D721Med (cell line): Measurements from ENCODE around the gene OTOA.

Source experiments
- DNase-seq: peaks from one replicate; pipeline ENCODE4 v3.0.0; 2011; ENCODE audit warnings: low spot score; ENCODE audit not compliant: insufficient read length
- FAIRE-seq: peaks from 2 replicates; lab custom pipeline; 2011; peaks lifted over from hg19 to GRCh38; lab: Jason Lieb, UNC
- TF ChIP-seq, protein P1 (sequence below): IDR thresholded peaks from 2 replicates; pipeline ENCODE4 v1.5.1; 2012; ENCODE audit warnings: mild to moderate bottlenecking, control low read depth; ENCODE audit not compliant: insufficient read depth; ENCODE audit errors: missing control alignments

The OTOA gene

DNA sequence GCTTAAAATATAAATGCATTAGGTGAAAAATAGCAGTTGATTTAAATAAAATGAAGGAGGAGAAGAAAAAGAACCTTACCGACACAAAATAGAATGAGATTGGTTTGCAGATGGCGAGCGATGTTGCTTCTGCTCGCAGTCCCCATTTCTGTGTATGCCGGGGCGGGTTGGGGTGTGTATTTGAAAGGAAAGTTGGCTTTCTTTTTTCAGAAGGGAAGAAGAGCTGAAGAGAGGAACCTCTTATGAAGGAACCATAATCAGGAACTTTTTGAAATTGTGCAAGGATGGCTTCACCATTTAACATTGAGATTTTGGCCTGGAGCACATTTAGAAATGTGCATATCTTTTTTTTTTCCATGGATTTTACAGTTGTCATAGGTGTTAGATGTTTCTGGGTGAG lies 11.3 kb upstream of the OTOA start, which contains the start of gene IGSF6:
Gene IGSF6, minus strand, starts transcription at position 156 of the 400 bp plus-strand sequence. Its CDS starts 10 bp downstream, at position 146.
- FAIRE-seq (no peak), DNase-seq (no peak)
- TF ChIP-seq, protein P1, sequence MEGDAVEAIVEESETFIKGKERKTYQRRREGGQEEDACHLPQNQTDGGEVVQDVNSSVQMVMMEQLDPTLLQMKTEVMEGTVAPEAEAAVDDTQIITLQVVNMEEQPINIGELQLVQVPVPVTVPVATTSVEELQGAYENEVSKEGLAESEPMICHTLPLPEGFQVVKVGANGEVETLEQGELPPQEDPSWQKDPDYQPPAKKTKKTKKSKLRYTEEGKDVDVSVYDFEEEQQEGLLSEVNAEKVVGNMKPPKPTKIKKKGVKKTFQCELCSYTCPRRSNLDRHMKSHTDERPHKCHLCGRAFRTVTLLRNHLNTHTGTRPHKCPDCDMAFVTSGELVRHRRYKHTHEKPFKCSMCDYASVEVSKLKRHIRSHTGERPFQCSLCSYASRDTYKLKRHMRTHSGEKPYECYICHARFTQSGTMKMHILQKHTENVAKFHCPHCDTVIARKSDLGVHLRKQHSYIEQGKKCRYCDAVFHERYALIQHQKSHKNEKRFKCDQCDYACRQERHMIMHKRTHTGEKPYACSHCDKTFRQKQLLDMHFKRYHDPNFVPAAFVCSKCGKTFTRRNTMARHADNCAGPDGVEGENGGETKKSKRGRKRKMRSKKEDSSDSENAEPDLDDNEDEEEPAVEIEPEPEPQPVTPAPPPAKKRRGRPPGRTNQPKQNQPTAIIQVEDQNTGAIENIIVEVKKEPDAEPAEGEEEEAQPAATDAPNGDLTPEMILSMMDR: no peak

DNA sequence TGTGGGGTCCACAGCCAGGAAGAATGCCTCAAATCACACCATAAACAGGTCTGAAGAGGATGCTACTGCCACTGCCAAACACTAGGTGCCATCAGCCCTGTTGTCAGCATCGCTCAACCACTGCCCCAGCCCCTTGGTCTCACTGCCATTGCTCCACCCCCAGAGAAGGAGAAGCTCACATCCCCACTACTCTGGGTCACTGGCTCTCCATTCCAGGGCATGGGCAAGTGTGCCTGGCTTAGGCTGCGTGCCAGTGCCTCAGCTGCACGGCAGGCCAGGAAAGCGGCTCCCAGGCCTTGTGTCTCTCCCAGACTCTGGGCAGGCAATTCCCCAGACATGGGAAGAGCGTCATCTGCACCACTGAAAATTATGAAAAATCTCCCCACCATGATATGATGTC lies 10.2 kb upstream of the OTOA start:
- DNase-seq: no peak
- no peak for FAIRE-seq
- TF ChIP-seq, protein P1: no peak

DNA sequence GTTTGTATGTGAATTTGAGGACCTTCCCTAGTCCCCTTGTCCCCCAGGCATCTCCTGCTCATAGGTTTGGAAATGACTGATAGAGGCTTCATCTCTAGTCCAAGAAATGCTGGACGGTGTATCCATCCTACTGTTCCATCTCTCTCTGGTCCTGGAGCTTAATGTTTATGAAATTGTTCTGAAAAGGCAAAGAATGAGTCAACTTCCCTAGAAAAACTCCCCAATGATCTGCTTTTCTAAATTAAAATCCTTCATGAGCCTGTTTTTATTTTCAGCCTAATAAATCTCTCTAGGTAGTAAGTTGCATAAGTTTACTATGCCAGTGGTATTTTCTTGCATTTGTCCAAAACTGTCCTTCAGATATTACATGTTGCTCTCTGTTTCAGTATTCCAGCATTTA lies 9.3 kb upstream of the OTOA start:
- DNase-seq (no peak), FAIRE-seq (no peak)
- TF ChIP-seq, protein P1: no peak

DNA sequence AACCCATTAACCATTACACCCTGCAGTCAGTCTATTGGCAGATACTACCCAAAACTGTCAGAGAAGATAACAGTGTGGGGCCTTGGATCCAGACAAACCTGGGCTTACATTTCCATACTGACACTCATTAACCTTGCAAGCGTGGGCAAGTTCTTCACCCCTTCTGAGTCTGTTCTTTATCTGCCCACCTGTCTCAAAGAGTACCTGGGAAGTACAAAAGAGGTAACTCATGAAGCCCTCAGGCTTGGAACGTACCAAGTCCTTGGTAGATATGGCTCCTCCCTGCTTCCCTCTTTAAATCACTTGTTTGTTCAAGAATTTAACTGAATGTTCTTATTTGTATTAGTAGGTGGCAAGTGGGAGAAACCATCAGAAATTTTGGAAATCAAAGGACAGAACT lies 8.9 kb upstream of the OTOA start:
- TF ChIP-seq, protein P1: no peak
- no peak for FAIRE-seq
- no peak for DNase-seq

DNA sequence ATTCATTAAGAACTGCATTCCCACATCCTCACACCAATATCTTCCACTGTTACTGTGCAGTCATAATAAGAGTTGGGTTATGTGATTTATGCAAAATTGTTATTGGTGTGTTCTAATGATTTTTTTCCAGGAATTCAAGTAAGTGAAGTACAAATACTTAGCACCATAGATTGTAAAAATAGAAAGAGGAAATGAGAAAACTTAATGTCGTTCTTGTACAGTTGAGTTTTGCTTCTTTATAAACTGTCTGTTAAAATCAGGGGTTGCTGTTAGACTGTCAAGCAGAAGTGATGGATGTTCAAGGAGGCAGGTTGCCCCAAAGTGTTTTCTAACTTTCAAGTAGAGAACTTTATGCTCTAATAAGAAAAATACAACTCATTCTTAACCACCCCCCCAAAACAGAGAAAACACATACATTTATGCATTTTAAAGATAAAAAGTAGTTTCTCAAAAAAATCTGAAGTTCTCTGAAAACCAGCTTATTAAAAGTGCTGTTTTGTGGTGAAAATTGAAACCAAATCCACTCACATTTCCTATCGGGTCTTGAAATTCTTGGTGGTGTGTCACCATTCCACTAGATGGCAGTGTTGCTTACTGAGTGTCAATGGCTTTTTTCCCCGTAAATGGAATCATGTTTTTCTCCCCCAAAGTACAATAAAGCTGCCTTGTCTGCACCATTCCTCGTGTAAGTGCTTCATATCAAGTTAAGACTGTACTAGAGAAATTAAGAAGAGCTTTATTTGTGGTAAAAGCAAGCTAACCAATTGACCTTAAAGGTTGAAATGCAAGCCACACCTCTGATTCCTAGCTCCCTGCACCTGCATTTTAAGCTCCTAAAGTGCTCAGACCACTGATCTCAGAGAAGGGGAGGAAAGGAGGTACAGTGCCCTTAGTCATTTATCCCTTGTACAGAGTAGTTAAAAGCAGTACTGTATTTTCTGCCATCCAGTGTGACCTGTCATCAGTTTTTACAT lies 6.7 kb upstream of the OTOA start:
- DNase-seq (no peak), FAIRE-seq (no peak)
- TF ChIP-seq, protein P1: peak; percentile 76

DNA sequence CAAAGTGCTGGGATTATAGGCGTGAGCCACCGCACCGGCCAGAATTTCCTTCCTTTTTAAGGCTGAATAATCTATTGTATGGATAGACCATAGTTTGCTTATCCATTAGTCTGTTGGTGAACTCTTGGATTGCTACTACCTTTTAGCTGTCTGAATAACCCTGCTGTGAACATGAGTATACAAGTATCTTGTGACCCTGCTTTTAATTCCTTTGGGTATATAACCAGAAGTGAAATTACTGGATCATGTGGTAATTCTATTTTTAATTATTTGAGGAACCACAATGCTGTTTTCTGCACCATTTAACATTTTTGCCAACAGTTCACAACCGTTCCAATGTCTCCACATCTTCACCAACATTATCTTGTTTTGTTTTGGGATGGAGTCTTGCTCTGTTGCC lies 4.6 kb upstream of the OTOA start:
- TF ChIP-seq, protein P1: no peak
- DNase-seq: no peak
- no peak for FAIRE-seq
